Lower leg skin (tissue), 4 donors: ENCODE measurements around the gene NEGR1. TPM values are rescaled to one million over a fixed set of nuclear protein-coding genes. Genes with fewer than 3 reads are reported as not detected.

Experiments used
- DNase-seq, 2 donors: peaks; one replicate each; pipeline ENCODE4 v3.0.0-alpha.2; 2019; ENCODE audit warnings: low spot score in 2 of 2
- H3K4me3 ChIP-seq: fragments of 200-600 bp; sonication (generic); 2 replicates; pipeline ENCODE4 v1.5.1; 2017; ENCODE audit warnings: mild to moderate bottlenecking, low read depth; ENCODE audit not compliant: poor library complexity, severe bottlenecking
- POLR2A ChIP-seq, 2 donors: fragments of 450-650 bp; IDR thresholded peaks; one replicate each; pipeline ENCODE4 v1.6.1; 2016 to 2017; ENCODE audit warnings: antibody characterized with exemption in 2 of 2, mild to moderate bottlenecking in 1 of 2, moderate library complexity in 1 of 2
- WGBS, 2 donors: methylation state at CpG; one replicate each; pipeline ENCODE4 v1.1.5; 2018; 5-methylcytosine and 5-hydroxymethylcytosine counted together
- intact Hi-C: fragments of 100-400 bp; cut with DNase I; formaldehyde crosslinking; loops from one replicate; pipeline ENCODE4 v1.15.0; 2023; ENCODE audit warnings: low total_unique reads
- total RNA-seq, 4 donors: library from RNA; depleted of rRNA; stranded (reverse); fragments of >200 nt; gene quantifications; one replicate each; pipeline ENCODE4 v1.1.0, GENCODE V29; 2016
- TF ChIP-seq, protein P1 (sequence below), 3 donors: fragments of 450-650 bp; IDR thresholded peaks; one replicate each; pipeline ENCODE4 v1.5.1; 2016; ENCODE audit warnings: antibody characterized with exemption in 3 of 3, mild to moderate bottlenecking in 3 of 3, moderate library complexity in 2 of 3

NEGR1 gene
- total RNA-seq, 4 donors from 2014 or later: 4.1 to 13.6 (median 6.0) TPM

DNA sequence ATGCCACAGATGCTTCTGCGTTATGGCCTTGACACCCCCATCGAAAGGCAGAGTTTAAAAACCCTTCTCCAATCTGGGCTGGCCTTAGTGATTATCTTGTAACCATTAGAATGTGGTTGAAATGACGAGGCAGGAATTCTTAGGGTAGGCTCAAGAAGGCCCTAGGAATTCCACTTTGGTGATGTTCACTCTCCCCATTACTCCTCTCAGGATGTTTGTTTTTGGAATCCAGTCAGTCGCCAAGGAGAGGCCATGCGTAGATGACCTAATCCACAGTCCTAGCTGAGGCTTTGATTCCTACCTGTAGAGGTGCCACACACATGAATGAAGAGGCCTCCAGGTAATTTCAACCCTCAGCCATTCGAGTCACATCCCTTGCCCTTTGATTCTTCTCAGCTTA lies 318.2 kb downstream of the NEGR1 start:
- TF ChIP-seq POLR2A (IDR thresholded peaks at IDR 0.05): no peak
- TF ChIP-seq, protein P1, sequence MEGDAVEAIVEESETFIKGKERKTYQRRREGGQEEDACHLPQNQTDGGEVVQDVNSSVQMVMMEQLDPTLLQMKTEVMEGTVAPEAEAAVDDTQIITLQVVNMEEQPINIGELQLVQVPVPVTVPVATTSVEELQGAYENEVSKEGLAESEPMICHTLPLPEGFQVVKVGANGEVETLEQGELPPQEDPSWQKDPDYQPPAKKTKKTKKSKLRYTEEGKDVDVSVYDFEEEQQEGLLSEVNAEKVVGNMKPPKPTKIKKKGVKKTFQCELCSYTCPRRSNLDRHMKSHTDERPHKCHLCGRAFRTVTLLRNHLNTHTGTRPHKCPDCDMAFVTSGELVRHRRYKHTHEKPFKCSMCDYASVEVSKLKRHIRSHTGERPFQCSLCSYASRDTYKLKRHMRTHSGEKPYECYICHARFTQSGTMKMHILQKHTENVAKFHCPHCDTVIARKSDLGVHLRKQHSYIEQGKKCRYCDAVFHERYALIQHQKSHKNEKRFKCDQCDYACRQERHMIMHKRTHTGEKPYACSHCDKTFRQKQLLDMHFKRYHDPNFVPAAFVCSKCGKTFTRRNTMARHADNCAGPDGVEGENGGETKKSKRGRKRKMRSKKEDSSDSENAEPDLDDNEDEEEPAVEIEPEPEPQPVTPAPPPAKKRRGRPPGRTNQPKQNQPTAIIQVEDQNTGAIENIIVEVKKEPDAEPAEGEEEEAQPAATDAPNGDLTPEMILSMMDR (IDR thresholded peaks at IDR 0.05): no peak
- DNase-seq: no peak
- intact Hi-C loops: no loop called here
- WGBS, 2 donors: 93 to 95% methylated on average over 6 of the region's 6 CpGs
- H3K4me3 ChIP-seq: no peak overlapping the region

DNA sequence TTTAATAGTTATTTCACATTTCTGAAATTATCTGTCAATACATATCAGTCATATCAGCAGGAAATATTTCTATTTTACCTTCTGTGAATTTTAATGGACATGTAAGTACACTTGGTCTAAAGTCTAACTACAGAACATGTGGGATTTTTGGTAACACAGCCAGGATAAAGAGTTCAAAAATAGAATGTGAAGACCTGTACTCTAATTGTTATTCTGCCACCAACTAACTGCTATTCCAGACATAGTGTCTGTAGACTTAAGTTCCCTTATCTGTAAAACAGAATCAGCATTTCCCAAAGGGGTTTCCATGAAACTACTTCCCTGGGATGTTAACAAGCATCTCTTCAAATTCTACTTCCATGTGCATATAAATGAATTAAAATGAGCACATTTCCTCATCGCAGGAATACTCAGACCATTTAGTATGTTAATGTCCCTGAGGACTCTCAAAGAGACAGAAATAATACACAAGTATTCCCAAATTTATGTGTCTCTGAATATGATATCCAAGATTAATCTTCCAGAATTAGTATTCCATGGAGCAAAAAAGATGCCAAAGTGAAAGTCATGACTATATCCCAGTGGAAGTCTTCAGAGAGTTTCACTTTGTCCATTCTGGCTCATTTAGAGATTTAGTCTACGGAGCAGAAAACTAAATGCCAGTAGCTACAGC lies 325.6 kb downstream of the NEGR1 start:
- intact Hi-C loops: no loop called here
- 57 to 63% methylated on average over 2 of the region's 2 CpGs for WGBS, 2 donors
- H3K4me3 ChIP-seq: no peak overlapping the region
- DNase-seq: no peak
- TF ChIP-seq, protein P1 (IDR thresholded peaks at IDR 0.05): no peak
- TF ChIP-seq POLR2A (IDR thresholded peaks at IDR 0.05): no peak

DNA sequence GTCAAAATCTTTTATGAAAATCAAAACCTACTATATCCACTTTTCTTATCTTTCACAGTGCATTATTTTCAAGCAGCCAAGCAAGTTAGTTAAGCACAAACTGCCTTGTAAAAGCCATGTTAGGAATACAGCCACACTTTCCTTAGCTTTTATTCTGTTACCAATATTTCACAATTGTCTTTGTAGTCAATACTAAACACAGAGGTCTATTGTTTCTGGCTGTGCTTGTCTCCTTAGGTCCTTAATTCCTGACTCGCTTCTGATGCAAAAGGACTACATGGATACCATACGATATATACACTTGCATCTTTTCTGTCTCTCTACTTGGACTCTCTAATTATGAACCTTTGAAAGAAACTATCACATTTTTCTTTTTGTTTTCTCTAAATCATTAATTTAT lies 331.8 kb downstream of the NEGR1 start:
- 78 to 82% methylated on average over 2 of the region's 2 CpGs for WGBS, 2 donors
- TF ChIP-seq POLR2A (IDR thresholded peaks at IDR 0.05): no peak
- TF ChIP-seq, protein P1 (IDR thresholded peaks at IDR 0.05): no peak
- intact Hi-C loops: no loop called here
- H3K4me3 ChIP-seq: no peak overlapping the region
- DNase-seq: no peak

DNA sequence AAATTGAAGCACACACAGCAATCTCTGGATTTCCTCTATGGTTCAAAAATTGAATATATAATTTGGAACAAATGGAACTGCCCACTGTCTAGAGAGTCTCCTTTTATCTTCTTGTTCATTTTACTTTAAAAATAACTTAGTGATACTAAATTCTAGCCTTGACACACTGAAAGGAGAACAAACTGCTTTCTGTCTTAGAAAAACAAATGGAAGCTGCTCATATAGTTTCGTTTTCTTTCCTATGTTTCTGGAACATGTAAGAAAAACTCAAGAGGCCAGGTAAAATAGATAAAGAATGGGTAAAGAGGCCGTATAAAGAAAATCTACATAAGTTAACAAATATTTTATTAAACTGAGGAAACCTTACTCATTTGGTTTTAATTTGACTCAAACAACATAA lies 332.7 kb downstream of the NEGR1 start:
- intact Hi-C loops: no loop called here
- TF ChIP-seq, protein P1 (IDR thresholded peaks at IDR 0.05): no peak
- TF ChIP-seq POLR2A (IDR thresholded peaks at IDR 0.05): no peak
- DNase-seq: no peak
- 76 to 77% methylated on average over 2 of the region's 2 CpGs for WGBS, 2 donors
- no peak overlapping the region for H3K4me3 ChIP-seq

DNA sequence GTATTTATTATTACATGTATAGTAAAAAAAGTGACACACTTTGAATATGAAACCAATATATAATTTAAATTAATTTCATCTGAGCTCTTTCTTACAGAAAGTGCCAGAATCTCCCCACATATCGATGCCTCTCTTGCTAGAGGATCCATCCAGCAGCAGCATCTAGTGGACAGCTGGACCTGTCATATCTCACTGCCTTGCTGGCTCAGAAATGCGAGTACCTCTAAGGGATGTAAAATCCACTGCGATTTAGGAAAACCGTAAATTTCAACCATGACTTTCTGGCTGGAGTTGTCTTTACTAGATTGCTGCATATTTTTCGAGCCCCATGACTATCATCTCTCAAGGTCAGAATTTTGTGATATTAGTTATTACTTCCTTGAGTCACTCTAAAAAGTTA lies 333.8 kb downstream of the NEGR1 start:
- intact Hi-C loops: no loop called here
- no peak for DNase-seq
- WGBS, 2 donors: 88 to 94% methylated on average over 5 of the region's 5 CpGs
- no peak overlapping the region for H3K4me3 ChIP-seq
- no peak for TF ChIP-seq POLR2A (IDR thresholded peaks at IDR 0.05)
- TF ChIP-seq, protein P1 (IDR thresholded peaks at IDR 0.05): no peak

DNA sequence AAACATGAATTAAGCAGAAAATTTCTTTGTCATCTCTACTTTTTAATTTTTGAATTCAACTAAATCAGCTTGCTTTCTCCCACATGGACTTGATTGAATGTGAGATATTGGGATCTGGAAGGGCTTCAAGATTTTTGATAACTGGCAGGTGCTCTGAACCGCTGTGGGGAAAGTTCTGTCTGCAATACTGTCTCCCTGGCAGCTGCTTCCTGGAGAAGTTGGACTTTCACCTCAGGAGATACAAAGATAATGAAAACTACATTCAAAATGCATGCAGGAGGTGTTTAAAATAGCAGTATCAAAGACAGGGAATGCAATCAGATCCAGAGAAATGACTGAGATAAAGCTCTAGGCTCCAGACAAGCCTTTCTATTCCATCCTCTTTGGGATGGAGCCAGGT lies 338.3 kb downstream of the NEGR1 start:
- H3K4me3 ChIP-seq: no peak overlapping the region
- no peak for DNase-seq
- intact Hi-C loops: no loop called here
- WGBS, 2 donors: 29 to 48% methylated on average over 1 of the region's 1 CpG
- TF ChIP-seq POLR2A (IDR thresholded peaks at IDR 0.05): no peak
- TF ChIP-seq, protein P1 (IDR thresholded peaks at IDR 0.05): no peak
